SH-SY5Y (cell line): ENCODE measurements around the gene TSPO.

Experiments used
- GATA2 ChIP-seq: IDR thresholded peaks from 2 replicates; pipeline ENCODE4 v1.6.1; 2011; ENCODE audit warnings: mild to moderate bottlenecking, low read depth, low read length
- GATA3 ChIP-seq: IDR thresholded peaks from 2 replicates; pipeline ENCODE4 v1.6.1; 2011; ENCODE audit warnings: low read depth, mild to moderate bottlenecking, low read length, moderate library complexity

TSPO gene

DNA sequence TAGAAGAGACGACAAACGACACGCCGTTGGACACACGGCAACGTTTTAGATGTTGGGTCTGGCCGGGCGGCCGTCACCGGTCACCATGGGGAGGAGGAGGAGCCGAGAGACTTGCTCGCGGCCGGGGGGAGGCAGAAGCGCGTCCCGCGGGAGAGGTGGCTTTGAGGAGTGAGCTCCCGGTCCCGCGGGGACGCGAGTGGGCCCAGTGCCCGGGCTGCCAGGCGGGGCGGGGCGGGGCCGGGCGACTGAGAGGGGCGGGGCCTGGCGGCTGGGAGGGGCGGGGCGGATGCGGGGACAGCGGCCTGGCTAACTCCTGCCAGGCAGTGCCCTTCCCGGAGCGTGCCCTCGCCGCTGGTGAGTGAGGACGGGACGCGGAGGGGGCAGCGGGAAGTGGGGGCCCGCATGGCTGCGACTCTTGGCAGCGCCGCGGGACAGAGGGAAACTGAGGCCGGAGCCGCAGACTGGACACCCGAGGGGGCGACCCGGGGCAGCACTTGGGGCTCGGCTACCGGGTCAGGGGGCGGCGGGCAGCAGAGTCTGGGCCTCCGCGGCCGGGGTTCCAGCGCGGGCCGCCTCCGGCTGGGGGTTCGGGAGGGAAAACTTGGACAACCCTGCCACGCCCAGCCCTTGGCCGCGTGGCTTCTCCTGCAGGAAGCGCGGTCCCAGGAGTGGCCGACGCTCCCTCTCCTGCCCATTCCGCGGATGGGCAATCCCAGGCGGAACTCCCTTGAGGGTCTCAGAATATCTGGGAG lies at the start of gene TSPO:
TSS of gene TSPO (plus strand) at position 309 of the 752 bp plus-strand sequence. CDS start 7,680 bp downstream, outside the sequence.
- no peak for TF ChIP-seq GATA3

DNA sequence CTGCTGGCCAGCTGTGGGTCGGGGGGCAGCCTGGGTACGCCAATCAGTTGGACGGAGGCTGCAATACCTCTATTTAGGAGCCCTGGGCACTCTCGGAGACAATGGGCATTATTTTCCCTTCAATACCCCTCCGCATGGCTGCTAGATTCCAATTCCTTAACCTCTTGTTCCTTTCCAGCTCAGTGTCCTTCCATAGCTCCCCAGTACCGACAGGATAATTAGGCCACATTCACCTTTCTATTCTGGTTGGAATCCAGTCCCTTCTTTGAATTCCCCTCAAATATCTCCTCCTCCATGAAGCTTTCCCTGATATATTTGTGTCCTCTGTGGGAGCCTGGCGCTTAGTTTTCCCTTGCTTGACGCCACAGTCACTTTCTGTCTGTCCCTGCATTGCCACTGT lies 45.1 kb upstream of the TSPO start:
- TF ChIP-seq GATA3 (no peak), GATA2 (no peak)

DNA sequence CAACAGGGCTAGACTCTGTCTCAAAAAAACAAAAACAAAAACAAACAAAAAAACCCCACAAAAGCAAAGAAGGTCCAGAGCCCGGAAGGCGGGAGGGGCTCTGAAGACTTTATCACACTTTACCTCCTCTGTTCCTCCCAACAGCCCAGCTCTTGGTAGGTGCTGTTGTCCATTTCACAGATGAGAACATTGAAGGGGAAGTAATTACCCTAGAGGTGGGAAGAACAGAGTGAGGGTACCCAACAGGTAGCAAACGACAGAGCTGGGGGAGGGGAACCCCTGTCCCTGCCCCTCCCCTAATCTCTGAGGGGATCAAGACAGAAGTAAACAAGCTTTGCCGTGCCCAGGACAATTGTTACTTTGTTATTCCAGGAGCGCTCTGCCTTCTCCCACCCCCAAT lies 41.8 kb upstream of the TSPO start:
- TF ChIP-seq GATA2, result no peak
- no peak for TF ChIP-seq GATA3

DNA sequence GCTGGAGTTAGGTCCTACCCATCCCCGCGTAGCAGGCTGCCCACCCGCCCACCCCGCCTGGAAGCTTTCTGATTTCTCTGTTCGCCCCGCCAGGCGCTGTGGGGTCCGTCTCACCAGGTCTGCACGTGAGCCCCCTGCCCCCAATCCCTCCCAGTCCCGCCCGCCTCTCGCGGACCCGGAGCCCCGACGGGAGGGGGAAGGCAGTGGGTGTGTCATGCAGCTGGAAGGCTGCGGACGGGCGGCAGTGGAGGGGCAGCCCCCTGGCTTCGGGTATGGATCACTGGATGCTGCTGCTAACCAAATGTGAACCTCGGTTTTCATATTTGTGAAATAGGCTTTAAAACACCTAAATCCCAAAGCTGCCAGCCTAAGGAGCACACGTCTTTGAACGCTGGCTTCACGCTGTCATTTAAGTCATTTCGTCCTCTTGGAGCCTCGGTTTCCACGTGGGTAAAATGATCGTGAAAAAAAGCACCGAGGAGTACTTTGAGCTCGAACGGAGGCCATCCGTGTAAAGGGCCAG lies 41.4 kb upstream of the TSPO start:
- no peak for TF ChIP-seq GATA2
- TF ChIP-seq GATA3, result no peak

DNA sequence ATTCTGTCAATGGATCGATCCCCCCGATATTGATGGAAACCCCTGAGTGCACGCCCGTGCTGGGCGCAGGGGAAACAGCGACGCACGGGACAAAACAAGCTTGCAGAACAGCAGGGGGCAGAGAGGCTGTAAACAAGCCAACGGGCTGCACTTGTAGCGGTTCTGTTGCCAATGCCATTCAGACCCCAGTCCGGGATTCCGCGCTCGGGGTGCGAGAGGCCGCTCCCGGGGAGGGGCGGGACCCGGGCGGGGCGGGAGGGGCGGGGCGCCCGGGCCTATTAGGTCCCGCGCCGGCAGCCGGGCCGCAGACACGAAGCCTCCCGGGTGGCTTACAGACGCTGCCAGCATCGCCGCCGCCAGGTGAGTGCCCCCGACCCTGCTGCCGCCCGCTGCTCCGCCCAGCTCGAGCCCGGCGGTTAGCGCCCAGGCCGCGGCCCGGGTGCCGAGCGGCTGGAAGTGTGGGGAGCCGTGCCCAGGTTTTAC lies 40.9 kb upstream of the TSPO start, which contains the start of gene BIK:
TSS of gene BIK (plus strand) at position 307 of the 483 bp plus-strand sequence. CDS start 13,273 bp downstream, outside the sequence.
- TF ChIP-seq GATA2, result no peak

DNA sequence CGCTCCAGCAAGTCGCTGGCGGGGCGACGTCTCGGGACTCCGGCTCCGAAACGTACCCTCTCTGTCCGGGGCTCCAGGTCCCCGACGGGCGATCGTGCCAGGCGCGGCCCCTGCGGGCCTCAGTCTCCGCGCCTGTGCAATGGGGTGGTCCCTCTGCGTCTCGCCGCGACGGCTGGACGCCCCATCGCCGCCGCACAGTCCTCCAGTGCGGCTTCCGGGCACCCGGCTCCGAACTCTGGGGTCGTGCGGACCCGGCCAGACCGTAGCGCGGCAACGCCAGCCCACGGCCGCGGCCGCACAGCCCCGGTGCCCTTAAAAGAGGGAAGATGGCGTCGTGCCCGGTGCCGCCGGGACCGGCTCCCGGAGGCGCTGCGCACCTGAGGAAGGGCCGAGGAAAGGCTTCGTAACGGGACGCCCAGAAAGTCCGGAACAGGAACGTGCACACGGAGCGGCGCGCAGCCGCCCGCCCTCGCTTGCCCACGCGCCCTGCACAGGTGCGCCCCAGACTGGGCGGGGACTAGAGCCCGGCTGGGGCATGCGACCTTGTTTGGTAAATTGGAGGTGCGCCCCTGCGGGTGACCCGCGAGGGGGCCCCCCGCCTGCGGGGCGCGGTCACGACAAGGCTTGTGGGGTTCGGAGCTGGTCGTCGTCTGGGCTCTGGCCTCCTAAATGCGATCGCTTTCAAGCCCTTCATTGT lies 40.3 kb upstream of the TSPO start:
- TF ChIP-seq GATA2 (no peak), GATA3 (no peak)

DNA sequence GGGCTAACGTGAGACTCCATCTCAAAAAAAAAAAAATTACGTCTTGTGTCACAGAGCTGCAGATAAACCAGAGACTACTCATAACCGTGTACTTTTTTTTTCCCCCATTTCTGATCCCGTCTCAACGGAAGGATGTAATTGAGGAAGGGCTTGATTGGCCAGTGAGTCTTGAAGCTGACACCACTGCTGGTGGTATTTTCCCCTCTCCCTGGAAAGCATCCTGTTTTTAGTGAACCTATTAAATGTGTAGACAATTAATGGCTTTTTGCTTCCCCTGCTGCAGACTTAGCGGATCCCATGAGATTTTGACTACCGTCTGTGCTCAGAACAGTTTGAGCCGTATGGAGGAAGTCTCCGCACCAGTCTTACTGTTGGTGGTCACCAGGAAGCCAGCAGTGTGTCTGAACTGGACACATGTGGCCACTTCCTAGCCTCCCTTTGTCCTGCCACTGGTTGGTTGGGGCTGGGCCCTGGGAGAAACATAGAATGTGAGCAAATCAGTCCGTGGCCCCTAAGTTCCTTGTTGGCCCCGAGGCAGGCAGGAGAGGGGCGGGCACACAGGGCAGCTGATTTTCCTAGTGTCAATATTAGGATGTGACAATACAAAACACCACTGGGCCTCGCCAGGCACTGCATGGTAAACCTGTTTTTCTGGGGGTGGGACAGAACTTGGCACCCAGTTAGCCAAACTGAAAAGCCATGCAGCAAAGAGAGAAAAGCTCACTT lies 37.7 kb upstream of the TSPO start:
- TF ChIP-seq GATA3 (no peak), GATA2 (no peak)

DNA sequence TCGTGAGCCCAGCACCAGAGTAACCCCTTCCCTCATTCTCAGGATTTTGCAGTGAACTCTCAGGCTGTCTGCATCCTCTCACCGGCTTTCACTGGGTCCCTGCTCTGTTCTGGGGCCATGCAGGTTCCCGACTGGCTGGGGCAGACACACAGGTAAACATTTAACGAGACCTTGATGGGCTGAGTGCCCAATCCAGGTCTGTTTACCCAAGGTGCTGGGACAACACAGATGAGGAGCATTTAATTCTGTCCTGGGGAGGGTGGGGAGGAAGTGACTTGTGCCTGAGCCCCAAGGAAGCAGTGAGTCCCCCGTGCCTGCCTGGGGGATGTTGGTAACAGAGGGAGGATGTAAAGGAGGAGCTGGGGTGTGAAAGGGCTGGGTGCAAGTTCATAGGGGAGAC lies 36.4 kb upstream of the TSPO start:
- TF ChIP-seq GATA3 (no peak), GATA2 (no peak)

DNA sequence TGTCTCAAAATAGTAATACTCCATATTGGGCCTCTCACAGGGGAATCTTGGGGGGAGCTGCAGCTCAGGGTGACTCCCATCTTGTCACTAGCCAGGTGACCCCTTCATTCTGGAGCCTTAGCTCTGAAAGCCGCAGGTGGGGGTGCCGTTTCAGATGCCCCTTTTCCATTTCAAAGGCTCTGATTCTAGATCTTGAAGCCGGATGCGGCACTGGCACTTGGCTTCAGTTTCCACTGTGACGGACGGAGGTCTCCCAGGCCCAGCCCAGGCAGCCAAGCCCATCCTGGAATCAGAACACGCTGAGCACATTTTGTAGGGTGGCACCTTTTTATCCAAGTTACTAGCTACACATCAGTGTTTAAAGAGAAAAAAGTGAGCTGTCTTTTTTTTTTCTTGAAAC lies 34.4 kb upstream of the TSPO start:
- no peak for TF ChIP-seq GATA3

DNA sequence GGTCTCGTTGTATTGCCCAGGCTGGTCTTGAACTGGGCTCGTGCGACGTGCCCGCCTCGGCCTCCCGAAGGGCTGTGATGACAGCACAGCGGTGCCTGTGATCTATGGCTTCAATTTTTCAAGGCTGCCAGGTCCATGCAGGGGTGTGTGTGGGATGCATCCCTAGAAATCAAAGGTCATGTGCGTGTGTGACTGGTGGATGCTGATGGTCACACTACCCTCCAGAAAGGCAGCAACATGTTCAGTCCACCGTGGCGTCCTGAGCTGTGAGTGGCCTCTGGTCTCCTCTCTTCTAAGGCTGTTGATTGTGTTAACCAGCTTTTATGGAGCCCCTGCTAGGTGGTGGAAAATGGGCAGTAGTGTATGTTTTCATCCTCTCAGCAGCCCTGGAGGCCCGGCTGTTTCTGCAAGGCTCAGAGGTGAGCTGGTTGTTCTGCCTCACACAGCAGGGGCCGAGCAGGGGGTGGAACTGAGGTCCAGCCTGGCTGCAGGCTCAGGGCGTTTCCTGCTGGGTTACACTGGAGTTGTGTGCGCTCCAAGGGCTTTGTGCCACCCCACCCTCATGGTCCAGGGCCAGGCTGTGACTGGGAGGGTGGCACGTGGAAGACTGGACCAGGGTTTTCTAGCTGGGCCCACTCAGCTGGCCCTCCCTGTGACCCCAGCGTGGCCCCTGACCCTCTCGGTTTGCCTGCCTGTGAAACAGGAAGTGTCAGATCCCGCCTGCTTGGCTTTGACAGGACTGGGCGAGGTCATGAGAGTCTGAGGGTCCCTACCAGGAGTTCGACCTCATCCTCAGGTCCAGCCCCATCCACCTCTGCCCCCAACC lies 33.1 kb upstream of the TSPO start:
- TF ChIP-seq GATA3, result no peak
- no peak for TF ChIP-seq GATA2

DNA sequence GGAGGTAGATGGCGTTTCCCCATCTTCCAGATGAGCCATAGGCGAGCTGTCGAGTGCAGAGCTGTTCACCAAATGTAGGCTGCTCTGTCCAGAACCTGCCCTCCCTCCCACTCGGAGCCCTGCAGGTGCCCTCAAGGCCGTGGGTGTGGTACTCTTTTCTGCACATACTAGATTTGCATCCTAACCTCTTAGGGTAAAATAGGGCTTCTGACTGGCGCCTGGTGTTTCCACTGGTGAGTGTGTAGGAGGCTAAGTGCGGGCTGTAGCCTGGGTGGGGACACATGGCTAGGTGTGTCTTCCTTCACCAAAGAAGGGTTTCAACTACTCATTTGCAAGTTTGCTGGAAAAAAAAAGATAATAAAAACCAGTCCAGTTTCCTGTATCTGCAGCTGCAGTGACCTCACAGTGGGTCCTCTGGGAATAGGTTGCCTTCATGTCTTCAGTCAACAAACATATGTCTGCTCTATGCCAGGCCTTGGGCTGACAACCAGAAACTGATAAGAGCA lies 32.4 kb upstream of the TSPO start:
- TF ChIP-seq GATA2, result no peak

DNA sequence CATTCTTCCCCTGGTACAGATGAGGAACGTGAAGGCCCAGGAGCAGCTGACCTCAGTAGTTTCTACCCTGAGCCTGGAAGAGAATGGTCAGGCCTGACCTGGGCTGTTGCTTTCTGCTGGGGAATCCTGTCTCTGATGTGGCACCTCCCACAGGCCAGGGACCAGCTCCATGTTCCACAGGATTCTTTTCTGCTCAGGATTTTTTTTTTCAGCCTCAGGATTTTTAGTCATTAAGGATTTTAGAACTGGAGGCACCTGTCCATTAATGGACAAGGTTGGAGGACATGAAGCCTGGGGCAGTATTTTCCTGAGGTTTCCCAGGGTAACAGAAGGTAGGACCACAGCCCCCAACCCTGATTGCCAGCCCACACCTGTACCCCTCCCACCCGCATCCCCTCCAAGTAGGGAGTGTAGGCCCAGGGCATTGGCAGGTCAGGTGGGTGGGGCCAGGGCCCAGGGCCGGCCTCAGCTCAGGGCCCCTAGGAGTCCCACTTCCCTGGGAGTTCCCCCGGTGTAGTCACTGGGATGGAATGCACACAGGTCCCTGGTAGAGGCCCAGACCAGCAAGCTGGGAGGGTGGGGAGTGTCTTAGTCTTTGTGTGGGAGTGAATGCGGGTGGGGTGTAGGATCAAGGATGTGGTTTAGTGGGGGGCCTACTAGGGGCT lies 24.7 kb upstream of the TSPO start:
- TF ChIP-seq GATA2 (no peak), GATA3 (no peak)
